HCT116 (cell line): Measurements from ENCODE around the gene ABCB7.

Source experiments
- CEBPB ChIP-seq: IDR thresholded peaks from 2 replicates; pipeline ENCODE4 v1.6.1; 2012; ENCODE audit warnings: low read depth
- CTCF ChIP-seq, 3 experiments: fragments of 200-600 bp in 1 of 3; sonication (generic) in 1 of 3; IDR thresholded peaks in 2 of 3; conservative IDR thresholded peaks in 1 of 3; 2 replicates each; pipeline ENCODE4 v1.5.1; 2012 to 2017; ENCODE audit warnings: low read depth in 2 of 3, low read length in 2 of 3, antibody characterized with exemption in 1 of 3, borderline replicate concordance in 1 of 3, control low read depth in 1 of 3, mild to moderate bottlenecking in 1 of 3, mixed read lengths in 1 of 3, mixed run types in 1 of 3, moderate library complexity in 1 of 3; ENCODE audit not compliant: insufficient read depth in 1 of 3
- ELF1 ChIP-seq: IDR thresholded peaks from 2 replicates; pipeline ENCODE4 v1.6.1; 2012; ENCODE audit warnings: low read depth, borderline replicate concordance
- EZH2 ChIP-seq: fragments of 200-600 bp; sonication (generic); IDR thresholded peaks from 2 replicates; pipeline ENCODE4 v1.6.1; 2017; ENCODE audit warnings: antibody characterized with exemption, mixed run types
- MAX ChIP-seq: IDR thresholded peaks from 2 replicates; pipeline ENCODE4 v1.6.1; 2012
- POLR2A ChIP-seq: IDR thresholded peaks from 2 replicates; pipeline ENCODE4 v1.7.0; 2011; ENCODE audit warnings: borderline replicate concordance; ENCODE audit not compliant: insufficient read depth, insufficient read length; ENCODE audit errors: extremely low read depth
- POLR2AphosphoS5 ChIP-seq: IDR thresholded peaks from 2 replicates; pipeline ENCODE4 v1.6.1; 2011; ENCODE audit warnings: mild to moderate bottlenecking, low read depth, low read length, moderate library complexity
- RAD21 ChIP-seq: IDR thresholded peaks from 2 replicates; pipeline ENCODE4 v1.6.1; 2012; ENCODE audit warnings: low read depth, mild to moderate bottlenecking
- REST ChIP-seq: IDR thresholded peaks from 2 replicates; pipeline ENCODE4 v1.6.1; 2012; ENCODE audit warnings: low read depth
- SP1 ChIP-seq: IDR thresholded peaks from 2 replicates; pipeline ENCODE4 v1.6.1; 2012; ENCODE audit warnings: low read depth
- ZBTB33 ChIP-seq: IDR thresholded peaks from 2 replicates; pipeline ENCODE4 v1.6.1; 2011; ENCODE audit warnings: mild to moderate bottlenecking, low read length, moderate library complexity; ENCODE audit not compliant: insufficient replicate concordance; ENCODE audit errors: extremely low read depth
- ZFX ChIP-seq: fragments of 450-650 bp; IDR thresholded peaks from 2 replicates; pipeline ENCODE4 v1.6.1; 2017
- ZNF274 ChIP-seq: fragments of 200-500 bp; sonication (Bioruptor generic); IDR thresholded peaks from 2 replicates; pipeline ENCODE4 v1.6.1; 2014; ENCODE audit warnings: mild to moderate bottlenecking, low read depth, low read length, inconsistent platforms

- TF ChIP-seq ZNF274 (no peak), REST (no peak), ELF1 (no peak), POLR2A (no peak), RAD21 (no peak), CTCF (IDR thresholded peaks at IDR 0.05 in 2 of 3, conservative IDR thresholded peaks at IDR 0.05 in 1 of 3; ENCODE audit: borderline replicate concordance in 1 of 3, insufficient read depth in 1 of 3, low read depth in 2 of 3, low read length in 2 of 3) (no peak), EZH2 (no peak), POLR2AphosphoS5 (no peak), MAX (no peak), ZFX (no peak), SP1 (no peak), CEBPB (no peak), ZBTB33 (no peak)
Measured at GRCh38 chrX:75115707-75116413, 40.2 kb downstream of the ABCB7 start.
